Mesothelial cell of epicardium (in vitro differentiated cells): ENCODE results near the gene COPB1. TPM values are rescaled to one million over a fixed set of nuclear protein-coding genes. Genes with fewer than 3 reads are reported as not detected.

Source experiments
- DNase-seq, 2 experiments: peaks; one replicate each; pipeline ENCODE4 v3.0.0; 2021; ENCODE audit warnings: low spot score in 2 of 2; ENCODE audit not compliant: unreplicated experiment in 2 of 2
- H3K27ac Mint-ChIP-seq: 2 replicates; pipeline ENCODE4 v1.8.0; 2021; ENCODE audit warnings: mixed read lengths
- H3K27me3 Mint-ChIP-seq: 2 replicates; pipeline ENCODE4 v1.8.0; 2021; ENCODE audit warnings: low read depth, mixed read lengths
- H3K36me3 Mint-ChIP-seq: 2 replicates; pipeline ENCODE4 v1.8.0; 2021; ENCODE audit warnings: mixed read lengths
- H3K4me1 Mint-ChIP-seq: 2 replicates; pipeline ENCODE4 v1.8.0; 2021; ENCODE audit warnings: mixed read lengths
- H3K4me3 Mint-ChIP-seq: 2 replicates; pipeline ENCODE4 v1.8.0; 2021; ENCODE audit warnings: mild to moderate bottlenecking, moderate library complexity, mixed read lengths
- H3K9me3 Mint-ChIP-seq: 2 replicates; pipeline ENCODE4 v1.8.0; 2021; ENCODE audit warnings: mixed read lengths
- CTCF ChIP-seq: fragments of 200-600 bp; sonication (generic); IDR thresholded peaks from one replicate; pipeline ENCODE4 v1.5.0; 2021; ENCODE audit warnings: antibody characterized with exemption; ENCODE audit not compliant: unreplicated experiment
- total RNA-seq: library from RNA; stranded (reverse); gene quantifications from 3 replicates; pipeline ENCODE4 v1.2.1, GENCODE V29; 2021

Gene COPB1
- total RNA-seq, 1 donor from 2014 or later, result 116 TPM

- Mint-ChIP-seq H3K9me3 (no peaks in the 10 kb centered on the region), H3K27ac (peak overlapping the region; percentile 52), H3K4me1 (no peaks in the 10 kb centered on the region), H3K27me3 (no peaks in the 10 kb centered on the region), H3K4me3 (no peak overlapping the region), H3K36me3 (peaks cover 43% of the 10 kb centered on the region)
- no peak for DNase-seq
- no peak for TF ChIP-seq CTCF
Observed at GRCh38 chr11:14471127-14471526, 28.5 kb downstream of the COPB1 start.

- peaks cover 28% of the 10 kb centered on the region for H3K36me3 Mint-ChIP-seq
- no peak for DNase-seq
- no peak overlapping the region for H3K4me3 Mint-ChIP-seq
- no peaks in the 10 kb centered on the region for H3K4me1 Mint-ChIP-seq
- H3K27ac Mint-ChIP-seq, result no peak overlapping the region
- no peak for TF ChIP-seq CTCF
- H3K27me3 Mint-ChIP-seq, result no peaks in the 10 kb centered on the region
- no peaks in the 10 kb centered on the region for H3K9me3 Mint-ChIP-seq
Observed at GRCh38 chr11:14463623-14464022, 36.0 kb downstream of the COPB1 start.

GRCh38 chr11:14460147-14460546 is 39.5 kb downstream of the COPB1 start:
- Mint-ChIP-seq H3K27me3 (no peaks in the 10 kb centered on the region), H3K4me3 (no peak overlapping the region), H3K27ac (no peak overlapping the region), H3K4me1 (no peaks in the 10 kb centered on the region), H3K9me3 (no peaks in the 10 kb centered on the region), H3K36me3 (peaks cover 25% of the 10 kb centered on the region)
- TF ChIP-seq CTCF, result no peak
- DNase-seq, result no peak

- Mint-ChIP-seq H3K9me3 (no peaks in the 10 kb centered on the region), H3K4me3 (no peak overlapping the region), H3K36me3 (peaks cover 25% of the 10 kb centered on the region), H3K4me1 (no peaks in the 10 kb centered on the region), H3K27me3 (no peaks in the 10 kb centered on the region), H3K27ac (no peak overlapping the region)
- DNase-seq, result no peak
- TF ChIP-seq CTCF, result no peak
Observed at GRCh38 chr11:14458377-14458776, 41.2 kb downstream of the COPB1 start.

- H3K4me3 Mint-ChIP-seq, result no peak overlapping the region
- DNase-seq, result no peak
- H3K27me3 Mint-ChIP-seq, result no peaks in the 10 kb centered on the region
- H3K36me3 Mint-ChIP-seq, result peaks cover 26% of the 10 kb centered on the region
- TF ChIP-seq CTCF, result no peak
- H3K4me1 Mint-ChIP-seq, result no peaks in the 10 kb centered on the region
- H3K27ac Mint-ChIP-seq, result peak overlapping the region; percentile 70
- H3K9me3 Mint-ChIP-seq, result no peaks in the 10 kb centered on the region
Observed at GRCh38 chr11:14455648-14456430, 43.8 kb downstream of the COPB1 start.
